Measurements from ENCODE around the gene ANKIB1.

The ANKIB1 gene

DNA sequence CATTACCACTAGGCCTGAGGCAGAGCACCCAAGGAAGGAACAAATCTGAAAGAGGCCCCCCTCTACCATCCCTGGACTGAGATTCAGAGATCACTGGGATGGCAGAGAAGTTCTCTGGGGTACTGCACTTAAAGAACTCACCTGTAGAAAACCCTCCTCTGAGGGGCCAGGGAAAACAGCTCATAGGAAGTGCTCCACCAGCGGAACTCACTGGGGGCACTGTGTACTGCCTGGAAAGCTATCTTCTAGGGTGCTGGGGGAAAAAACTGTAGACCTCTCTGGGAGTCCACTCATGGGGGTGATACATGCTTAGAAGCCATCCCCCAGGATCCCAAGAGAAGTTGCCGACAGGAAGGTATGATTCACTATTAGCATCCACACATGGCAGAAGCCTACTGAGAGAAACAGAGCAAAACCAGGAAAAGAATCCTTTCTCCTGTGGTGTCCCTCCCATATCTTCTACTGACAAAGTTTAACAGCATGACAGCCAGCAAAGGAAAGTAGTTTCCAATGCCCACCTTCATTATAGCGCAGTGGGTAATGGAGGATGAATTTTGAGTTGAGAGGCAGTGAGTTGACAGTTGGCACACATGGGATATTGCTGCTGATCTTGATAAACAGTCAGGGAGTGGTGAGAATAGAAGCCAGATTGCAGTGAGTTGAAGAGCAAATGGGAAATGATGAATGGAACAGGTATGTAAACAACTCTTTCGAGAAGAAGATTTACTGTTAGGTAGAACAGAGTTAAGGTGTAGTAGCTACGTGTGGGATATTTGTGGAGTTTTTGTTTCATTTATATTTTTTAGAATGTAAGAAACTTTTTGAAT is 20.9 kb downstream of the ANKIB1 start:
- DNase-seq, result no peak

DNA sequence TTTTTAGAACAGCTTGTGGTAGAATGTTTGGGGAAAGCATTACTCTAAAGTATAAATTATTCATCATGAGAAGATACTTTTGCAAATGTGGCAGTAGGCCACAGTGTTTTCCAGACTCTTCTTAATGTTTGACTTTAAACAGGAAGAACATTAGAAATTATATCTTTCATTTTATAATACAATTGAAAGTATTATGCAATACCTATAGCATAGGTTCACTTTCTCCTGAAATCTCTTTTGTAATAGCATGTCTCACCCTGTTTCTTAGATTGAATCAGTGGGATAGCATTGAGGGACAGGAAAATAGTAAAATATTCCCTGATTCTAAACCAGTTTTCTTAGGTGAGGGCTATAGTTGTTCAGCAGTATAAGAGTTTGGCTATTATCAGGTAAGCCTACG is 23.1 kb downstream of the ANKIB1 start:
- no peak for DNase-seq

DNA sequence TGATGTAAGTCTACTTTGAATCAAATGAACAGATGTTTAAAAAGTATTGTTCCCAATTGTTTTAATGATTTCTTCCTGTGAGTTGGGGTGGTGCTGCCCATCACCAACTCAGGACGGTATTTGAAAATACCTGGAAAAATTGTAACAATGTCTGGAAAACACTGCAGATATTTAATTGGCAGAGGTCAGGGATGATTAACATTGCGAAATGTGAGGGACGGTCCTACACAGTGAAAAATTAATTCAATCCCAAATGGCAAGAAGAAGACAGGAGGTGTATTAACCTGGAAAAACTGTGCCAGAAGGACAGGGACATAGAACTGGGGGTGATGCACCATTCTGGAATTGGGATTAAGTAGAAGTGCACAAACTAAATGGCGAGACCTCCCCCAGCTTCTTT is 29.6 kb downstream of the ANKIB1 start:
- no peak for DNase-seq

DNA sequence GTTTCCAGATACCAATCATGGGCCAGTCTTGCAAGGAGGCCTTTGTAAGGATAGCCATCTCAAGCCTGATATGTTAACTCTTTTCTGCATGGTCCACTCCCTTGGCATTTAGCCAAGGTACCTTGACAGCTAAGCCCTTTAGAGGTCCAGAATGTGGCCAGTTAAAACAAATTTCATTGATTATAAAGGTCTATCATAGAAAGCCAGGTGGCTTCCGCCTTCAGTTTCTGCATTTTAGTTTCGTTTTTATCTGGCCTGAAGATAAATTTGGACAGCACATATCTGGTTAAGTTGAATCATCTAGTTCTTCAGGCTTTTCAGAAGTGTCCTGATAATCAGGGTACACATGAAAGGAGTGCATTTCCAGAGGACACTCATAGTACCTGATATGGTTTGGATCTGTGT is 30.7 kb downstream of the ANKIB1 start:
- DNase-seq, result no peak

GRCh38 chr7:92279396-92280031 is 33.7 kb downstream of the ANKIB1 start:
- DNase-seq, result no peak

DNA sequence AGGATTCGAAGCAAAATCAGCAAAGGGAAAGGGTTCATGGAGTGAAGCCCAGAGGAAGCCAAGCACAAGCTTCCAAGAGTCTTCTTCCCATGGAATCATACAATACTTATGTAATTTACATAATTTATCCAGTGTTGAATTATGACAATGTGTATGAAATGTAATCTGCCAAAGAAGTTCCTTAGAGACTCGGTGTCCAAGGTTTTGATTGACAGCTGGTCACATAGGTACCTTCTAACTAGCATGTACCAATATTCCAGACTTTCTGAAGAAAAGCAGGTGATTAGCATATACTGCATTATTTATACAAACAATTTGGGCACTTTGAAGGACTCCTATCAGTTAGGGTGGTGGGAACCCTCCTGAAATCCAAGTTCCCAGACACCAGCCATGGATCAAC is 35.3 kb downstream of the ANKIB1 start:
- no peak for DNase-seq

GRCh38 chr7:92282221-92282814 is 36.5 kb downstream of the ANKIB1 start:
- DNase-seq, result no peak

- no peak for DNase-seq
Observed at GRCh38 chr7:92282930-92283329, 37.2 kb downstream of the ANKIB1 start.

DNA sequence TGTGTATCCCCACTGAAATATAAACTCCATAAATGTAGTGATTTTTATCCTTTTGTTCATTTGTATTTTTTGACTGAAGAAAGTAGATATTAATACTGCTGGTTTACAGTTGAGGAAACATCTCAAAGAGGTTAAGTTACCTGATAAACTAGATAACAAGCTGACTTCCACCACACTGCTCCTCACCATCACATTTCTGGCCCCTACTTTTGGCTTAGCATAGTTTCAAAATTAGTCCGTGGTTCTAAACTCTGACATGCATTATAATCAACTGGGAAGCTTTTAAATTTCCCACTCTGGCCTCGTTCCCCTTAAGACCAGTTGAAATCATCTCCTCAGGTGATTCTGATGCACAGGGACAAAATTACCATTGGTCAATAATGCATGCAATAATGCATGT is 43.5 kb downstream of the ANKIB1 start:
- DNase-seq, result no peak

DNA sequence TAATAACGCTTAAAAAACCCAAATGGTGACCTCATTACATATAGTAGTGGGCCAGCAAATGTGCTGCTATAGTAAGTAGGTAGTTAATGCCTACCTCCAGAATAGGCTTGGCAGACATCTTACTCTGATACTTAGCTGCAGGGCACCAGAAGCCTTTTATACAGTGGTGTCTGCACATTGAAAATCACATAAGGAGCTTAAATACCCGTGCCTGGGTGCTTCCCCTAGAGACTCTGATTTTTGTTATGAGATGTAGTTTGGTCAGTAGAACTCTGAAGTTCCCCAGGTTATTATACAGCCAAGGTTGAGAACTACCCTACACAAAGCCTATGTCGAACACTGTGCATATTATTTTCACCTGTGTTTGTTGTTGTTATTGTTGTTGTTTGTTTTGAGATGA is 47.2 kb downstream of the ANKIB1 start:
- no peak for DNase-seq

GRCh38 chr7:92293896-92294590 is 48.3 kb downstream of the ANKIB1 start:
- no peak for DNase-seq

DNA sequence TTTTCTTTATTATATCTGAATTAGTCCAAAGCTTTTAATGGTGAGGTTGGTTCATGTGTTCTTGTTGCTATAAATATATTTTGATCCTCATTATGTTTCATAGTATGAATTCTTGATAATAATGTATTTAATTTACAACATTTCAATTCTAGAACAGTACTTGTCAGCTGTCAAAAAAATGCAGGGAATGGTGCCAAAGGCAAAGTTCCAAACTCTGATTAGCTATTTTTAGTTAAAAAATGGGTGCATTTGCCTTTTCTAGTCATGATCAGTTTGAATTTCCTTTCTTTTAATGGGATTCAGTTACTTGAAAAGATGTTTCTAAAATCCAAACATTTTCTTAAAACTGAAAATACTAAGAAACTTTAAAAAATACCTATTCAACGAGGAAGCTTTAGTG is 49.6 kb downstream of the ANKIB1 start:
- DNase-seq, result no peak

- no peak for DNase-seq
Observed at GRCh38 chr7:92296235-92296634, 50.5 kb downstream of the ANKIB1 start.

GRCh38 chr7:92296880-92297445 is 51.2 kb downstream of the ANKIB1 start:
- DNase-seq, result no peak

- no peak for DNase-seq
Observed at GRCh38 chr7:92297736-92298135, 52.0 kb downstream of the ANKIB1 start.

GRCh38 chr7:92303761-92304160 is 58.0 kb downstream of the ANKIB1 start:
- no peak for DNase-seq

DNA sequence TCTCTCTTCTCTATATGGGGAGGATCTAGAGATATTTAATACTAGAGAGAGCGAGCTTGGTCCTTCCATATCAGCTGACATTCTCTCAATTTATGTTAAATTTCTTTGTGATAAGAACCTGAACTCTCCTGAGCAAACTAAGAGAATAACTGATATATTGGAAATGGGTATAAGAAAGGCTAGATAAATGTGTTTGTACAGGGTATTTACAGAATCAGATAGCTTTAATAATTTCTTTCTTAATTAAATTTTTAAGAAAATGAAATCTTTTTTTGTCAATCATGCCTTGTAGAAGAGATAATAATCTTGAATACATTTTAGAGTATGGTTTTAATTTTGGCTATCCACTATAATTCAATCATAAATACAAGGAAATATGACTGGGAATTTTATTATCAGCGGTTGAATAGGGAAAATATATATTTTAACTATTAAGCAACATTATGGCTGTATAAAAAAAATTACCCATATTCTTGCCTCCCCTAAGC is 58.7 kb downstream of the ANKIB1 start:
- no peak for DNase-seq

- DNase-seq, result no peak
Observed at GRCh38 chr7:92306153-92306552, 60.4 kb downstream of the ANKIB1 start.

DNA sequence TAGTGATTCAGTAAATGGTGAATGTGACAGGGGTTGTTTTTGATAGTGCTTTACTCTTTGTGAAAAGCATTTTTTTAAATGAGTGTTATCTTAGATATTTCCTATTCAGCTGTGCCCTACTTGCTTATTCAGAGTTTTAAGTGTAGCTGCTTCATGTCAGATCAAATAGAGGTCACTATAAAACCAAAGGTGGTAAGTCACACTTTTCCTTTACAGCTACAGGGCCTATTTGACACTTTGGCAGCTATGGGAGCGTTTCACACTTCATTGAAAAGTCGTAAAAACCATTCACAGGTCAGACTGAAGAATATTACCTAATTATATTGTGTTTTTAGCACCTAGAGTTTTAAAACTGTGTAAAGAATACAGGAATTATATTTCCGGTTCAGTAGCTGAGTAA is 67.3 kb downstream of the ANKIB1 start:
- no peak for DNase-seq

GRCh38 chr7:92319243-92319642 is 73.5 kb downstream of the ANKIB1 start:
- DNase-seq, result no peak

- DNase-seq, result no peak
Observed at GRCh38 chr7:92325173-92325572, 79.4 kb downstream of the ANKIB1 start.

DNA sequence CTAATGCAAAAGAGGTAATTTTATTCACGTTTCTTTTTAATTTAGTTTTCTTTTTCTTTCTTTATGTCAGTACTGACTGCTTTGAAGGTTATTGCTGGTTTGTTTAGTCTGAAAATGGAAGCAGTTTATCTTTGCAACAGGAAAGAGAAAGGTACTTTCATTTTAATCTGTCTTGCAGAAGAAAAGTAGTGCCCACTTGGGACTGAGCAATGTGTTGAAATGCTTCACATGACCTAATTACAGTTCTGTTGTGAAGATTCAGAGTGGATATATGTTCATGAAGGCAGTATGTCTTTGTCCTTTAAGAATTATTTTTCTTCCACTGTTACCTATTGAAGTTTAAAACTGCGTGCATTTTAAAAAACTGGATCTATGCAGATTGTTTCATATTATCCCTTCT is 80.1 kb downstream of the ANKIB1 start:
- DNase-seq, result no peak

DNA sequence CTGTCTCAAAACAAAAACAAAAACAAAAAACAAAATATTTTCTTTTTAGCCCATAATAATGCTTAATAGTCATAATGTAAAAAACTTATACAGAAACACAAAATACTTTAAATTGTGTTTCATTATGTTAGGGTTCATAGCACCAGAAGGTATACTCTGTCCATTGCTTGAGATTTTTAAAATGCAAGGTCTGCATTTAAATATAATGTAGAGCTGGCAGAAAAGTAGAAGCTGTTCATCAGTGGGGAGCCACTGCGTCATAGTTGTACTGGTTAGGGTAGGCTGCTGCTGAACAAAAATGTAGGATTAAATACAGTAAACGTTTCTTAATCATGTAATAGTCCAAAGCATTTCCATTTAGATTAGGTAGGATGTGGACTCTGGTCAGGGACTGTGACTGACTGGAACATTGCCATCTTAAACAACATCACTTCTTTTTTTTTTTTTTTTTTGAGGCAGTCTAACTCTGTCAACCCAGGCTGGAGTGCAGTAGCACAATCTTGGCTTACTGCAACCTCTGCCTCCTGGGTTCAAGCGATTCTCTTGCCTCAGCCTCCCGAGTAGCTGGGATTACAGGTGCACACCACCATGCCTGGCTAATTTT is 85.2 kb downstream of the ANKIB1 start:
- DNase-seq, result no peak
